Measurements from ENCODE around the gene NRG4.

GRCh38 chr15:75923756-75924155 is 88.5 kb downstream of the NRG4 start:
- TF ChIP-seq CTCF (IDR thresholded peaks at IDR 0.05), result no peak
- TF ChIP-seq POLR2A (IDR thresholded peaks at IDR 0.05), result no peak
- no peak for TF ChIP-seq EP300 (IDR thresholded peaks at IDR 0.05)

Data from ovary (tissue), 3 donors.